OCI-LY3 (cell line): Measurements from ENCODE around the gene RGS14.

Source experiments
- CTCF ChIP-seq: fragments of 200-600, 300-600 bp; sonication (generic); IDR thresholded peaks from 2 replicates; pipeline ENCODE4 v1.5.1; 2014; ENCODE audit warnings: antibody characterized with exemption, low read length, low read depth
- EZH2phosphoT487 ChIP-seq: fragments of 200-600 bp; shearing (Covaris generic); IDR thresholded peaks from 2 replicates; pipeline ENCODE4 v1.6.1; 2018; ENCODE audit warnings: antibody characterized with exemption, mixed run types, low read depth

GRCh38 chr5:177355162-177355867, 2.4 kb upstream of the RGS14 start:
- TF ChIP-seq CTCF, result no peak
- no peak for TF ChIP-seq EZH2phosphoT487
